IMR-90 (cell line): ENCODE results near the gene CPSF4L. TPM values are rescaled to one million over a fixed set of nuclear protein-coding genes. Genes with fewer than 3 reads are reported as not detected.

Experiments
- ATAC-seq: fragments of 200-7000 bp; cut with Tn5 transposase; 2 replicates; pipeline ENCODE4 v1.9.1; 2020; ENCODE audit warnings: low read depth, mild to moderate bottlenecking, moderate library complexity
- BruUV-seq: library from RNA; stranded (reverse); fragments of 400-500 nt; replicated peaks from 2 replicates; lab custom pipeline; 2021; lab: Mats Ljungman, UMichigan
- CTCF ChIA-PET: fragments of 300-600 bp; formaldehyde crosslinking; extraction: SDS; loops from one replicate; lab custom pipeline; 2021; ENCODE audit warnings: antibody characterized with exemption; lab: Yijun Ruan, JAX
- POLR2A ChIA-PET: fragments of 300-600 bp; sonication (Branson Sonifier 250); formaldehyde crosslinking; loops from one replicate; lab custom pipeline; 2022; ENCODE audit warnings: antibody characterized with exemption; ENCODE audit not compliant: unreplicated experiment; lab: Charles Lee
- DNase-seq: peaks from one replicate; pipeline ENCODE4 v3.0.0; 2013
- H2AFZ ChIP-seq: replicated peaks from 2 replicates; pipeline ENCODE3; 2013; ENCODE audit warnings: low read length, mild to moderate bottlenecking; ENCODE audit not compliant: poor library complexity
- H2AK5ac ChIP-seq: 2 replicates; pipeline ENCODE4 v1.6.1; 2013; ENCODE audit warnings: low read depth, low read length, inconsistent platforms
- H2AK9ac ChIP-seq: replicated peaks from 2 replicates; pipeline ENCODE3; 2013; ENCODE audit warnings: mild to moderate bottlenecking, low read depth, low read length, moderate library complexity; ENCODE audit not compliant: poor library complexity
- H2BK120ac ChIP-seq: 2 replicates; pipeline ENCODE4 v1.6.1; 2013; ENCODE audit warnings: low read depth, low read length, inconsistent platforms
- H2BK15ac ChIP-seq: 3 replicates; pipeline ENCODE4 v1.6.1; 2013; ENCODE audit warnings: low read depth, low read length, inconsistent platforms
- H2BK20ac ChIP-seq: 2 replicates; pipeline ENCODE4 v1.6.1; 2013; ENCODE audit warnings: low read depth, mild to moderate bottlenecking, inconsistent platforms, low read length, moderate library complexity
- H2BK5ac ChIP-seq: 2 replicates; pipeline ENCODE4 v1.6.1; 2013; ENCODE audit warnings: mild to moderate bottlenecking, low read depth, low read length, inconsistent platforms; ENCODE audit not compliant: poor library complexity, severe bottlenecking
- H3K14ac ChIP-seq: replicated peaks from 2 replicates; pipeline ENCODE4 v1.6.1; 2013; ENCODE audit warnings: low read depth, low read length, inconsistent platforms
- H3K18ac ChIP-seq: 2 replicates; pipeline ENCODE4 v1.6.1; 2013; ENCODE audit warnings: low read depth, low read length, control low read depth
- H3K23ac ChIP-seq: 2 replicates; pipeline ENCODE4 v1.6.1; 2013; ENCODE audit warnings: low read depth, low read length, inconsistent platforms
- H3K27ac ChIP-seq: 2 replicates; pipeline ENCODE4 v1.5.1; 2013; ENCODE audit warnings: mild to moderate bottlenecking, control low read depth, low read length; ENCODE audit not compliant: insufficient read depth
- H3K27me3 ChIP-seq: 2 replicates; pipeline ENCODE4 v1.6.1; 2013; ENCODE audit warnings: low read length; ENCODE audit not compliant: control insufficient read depth, insufficient read depth
- H3K36me3 ChIP-seq: 2 replicates; pipeline ENCODE4 v1.6.1; 2013; ENCODE audit warnings: low read length, mixed read lengths; ENCODE audit not compliant: control insufficient read depth, insufficient read depth
- H3K4ac ChIP-seq: 2 replicates; pipeline ENCODE4 v1.6.1; 2013; ENCODE audit warnings: low read depth, low read length, inconsistent platforms
- H3K4me1 ChIP-seq: 2 replicates; pipeline ENCODE4 v1.6.1; 2013; ENCODE audit warnings: low read length, mixed read lengths; ENCODE audit not compliant: control insufficient read depth, insufficient read depth
- H3K4me2 ChIP-seq: 2 replicates; pipeline ENCODE4 v1.6.1; 2013; ENCODE audit warnings: low read depth, mild to moderate bottlenecking, control low read depth, low read length, moderate library complexity
- H3K4me3 ChIP-seq: 2 replicates; pipeline ENCODE4 v1.5.1; 2013; ENCODE audit warnings: low read depth, mild to moderate bottlenecking, control low read depth, low read length, moderate library complexity; ENCODE audit not compliant: insufficient read depth
- H3K56ac ChIP-seq: 2 replicates; pipeline ENCODE4 v1.6.1; 2013; ENCODE audit warnings: low read length, inconsistent platforms; ENCODE audit not compliant: insufficient read depth; ENCODE audit errors: extremely low read depth
- H3K79me1 ChIP-seq, 2 experiments: 2 replicates each; pipeline ENCODE4 v1.6.1; 2013; ENCODE audit warnings: low read length in 2 of 2, inconsistent platforms in 1 of 2, low read depth in 1 of 2
- H3K9ac ChIP-seq: 2 replicates; pipeline ENCODE4 v1.6.1; 2013; ENCODE audit warnings: low read depth, low read length, control low read depth
- H3K9me1 ChIP-seq: 2 replicates; pipeline ENCODE4 v1.6.1; 2013; ENCODE audit warnings: low read length, inconsistent platforms; ENCODE audit not compliant: insufficient read depth
- H3K9me3 ChIP-seq: 2 replicates; pipeline ENCODE4 v1.6.1; 2013; ENCODE audit warnings: low read length; ENCODE audit not compliant: control insufficient read depth, insufficient read depth
- H4K20me1 ChIP-seq: 2 replicates; pipeline ENCODE4 v1.6.1; 2013; ENCODE audit warnings: low read length, inconsistent platforms; ENCODE audit not compliant: insufficient read depth
- H4K5ac ChIP-seq: 2 replicates; pipeline ENCODE4 v1.6.1; 2013; ENCODE audit warnings: mild to moderate bottlenecking, low read depth, low read length, control low read depth
- H4K8ac ChIP-seq, 2 experiments: 2 replicates each; pipeline ENCODE4 v1.6.1; 2013; ENCODE audit warnings: low read depth in 2 of 2, low read length in 2 of 2, control low read depth in 1 of 2, inconsistent platforms in 1 of 2
- H4K91ac ChIP-seq: 2 replicates; pipeline ENCODE4 v1.6.1; 2013; ENCODE audit warnings: low read depth, low read length, inconsistent platforms; ENCODE audit not compliant: insufficient read depth
- MXI1 ChIP-seq: IDR thresholded peaks from 2 replicates; pipeline ENCODE4 v1.6.1; 2012; ENCODE audit warnings: low read depth, mild to moderate bottlenecking, low read length, moderate library complexity, borderline replicate concordance
- WGBS, 2 experiments: methylation state at CpG; one replicate each; pipeline versions ENCODE4 v1.1.5 to v1.1.7; 2013; ENCODE audit warnings: missing lambda C conversion rate in 2 of 2; ENCODE audit not compliant: insufficient read length in 1 of 2; ENCODE audit errors: extremely low coverage in 2 of 2; 5-methylcytosine and 5-hydroxymethylcytosine counted together
- dilution Hi-C: fragments of 300-500 bp; cut with HindIII; formaldehyde crosslinking; loops from one replicate; pipeline ENCODE4 v1.14.3; 2018; ENCODE audit warnings: low sequenced_read_pairs; ENCODE audit not compliant: unreplicated experiment
- in situ Hi-C: fragments of 300-500 bp; cut with MboI; formaldehyde crosslinking; loops from 3 replicates; pipeline ENCODE4 v1.14.3; 2019; ENCODE audit warnings: low sequenced_read_pairs, inconsistent platforms, mixed read lengths
- intact Hi-C: fragments of 100-400 bp; cut with micrococcal nuclease; formaldehyde crosslinking; loops from 2 replicates; pipeline ENCODE4 v1.10.0; 2022
- polyA plus RNA-seq, 3 experiments: library from polyadenylated mRNA; depleted of rRNA; stranded (reverse); fragments of >200 nt; gene quantifications; 2 replicates each; pipeline ENCODE4 v1.2.3, GENCODE V29; 2012; ENCODE audit warnings: low replicate concordance in 1 of 3
- total RNA-seq: library from RNA; depleted of rRNA; stranded (reverse); fragments of >200 nt; gene quantifications from 2 replicates; pipeline ENCODE4 v1.2.3, GENCODE V29; 2012
- TF ChIP-seq, protein P1 (sequence below): fragments of 150-350 bp; IDR thresholded peaks from 2 replicates; pipeline ENCODE4 v1.6.1; 2016; ENCODE audit warnings: low read depth, mild to moderate bottlenecking, low read length, moderate library complexity, borderline replicate concordance

The CPSF4L gene
- total and polyA plus RNA-seq, 2 of the 4 experiments (the other 2 are of a cell fraction) = not detected

DNA sequence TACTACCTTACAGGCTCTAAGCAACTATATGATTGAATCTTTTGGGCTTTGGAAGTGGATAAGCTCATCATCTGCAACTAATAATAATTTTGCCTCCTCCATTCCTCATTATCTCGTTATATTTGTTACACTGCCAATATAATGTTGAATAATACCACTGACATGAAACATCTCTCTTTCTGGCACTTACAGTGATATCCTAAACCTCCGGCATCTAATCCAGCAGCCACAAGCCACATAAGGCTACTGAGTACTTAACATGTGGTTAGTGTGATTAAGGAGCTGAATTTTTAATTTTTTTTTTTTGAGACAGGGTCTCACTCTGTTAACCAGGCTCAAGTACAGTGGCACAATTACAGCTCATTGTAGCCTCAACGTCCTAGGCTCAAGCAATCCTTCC is 40.5 kb upstream of the CPSF4L start:
- H3K79me1 ChIP-seq = peaks cover 23 to 68% of the 10 kb centered on the region in 2 experiments
- H2BK20ac ChIP-seq = no peak overlapping the region
- no TSS peak for BruUV-seq
- H3K36me3 ChIP-seq = peaks cover 6% of the 10 kb centered on the region; the same call in 1 of the 2 replicates
- H2AK9ac ChIP-seq = no peak overlapping the region
- no peak overlapping the region for H4K5ac ChIP-seq
- intact Hi-C loops = no loop called here
- H3K9ac ChIP-seq = no peak overlapping the region
- in situ Hi-C loops = no loop called here
- H3K14ac ChIP-seq = no peak overlapping the region
- no peak overlapping the region for H3K18ac ChIP-seq
- H3K27me3 ChIP-seq = no peaks in the 10 kb centered on the region
- no peak overlapping the region for H3K4ac ChIP-seq
- H4K91ac ChIP-seq = no peak overlapping the region
- TF ChIP-seq, protein P1, sequence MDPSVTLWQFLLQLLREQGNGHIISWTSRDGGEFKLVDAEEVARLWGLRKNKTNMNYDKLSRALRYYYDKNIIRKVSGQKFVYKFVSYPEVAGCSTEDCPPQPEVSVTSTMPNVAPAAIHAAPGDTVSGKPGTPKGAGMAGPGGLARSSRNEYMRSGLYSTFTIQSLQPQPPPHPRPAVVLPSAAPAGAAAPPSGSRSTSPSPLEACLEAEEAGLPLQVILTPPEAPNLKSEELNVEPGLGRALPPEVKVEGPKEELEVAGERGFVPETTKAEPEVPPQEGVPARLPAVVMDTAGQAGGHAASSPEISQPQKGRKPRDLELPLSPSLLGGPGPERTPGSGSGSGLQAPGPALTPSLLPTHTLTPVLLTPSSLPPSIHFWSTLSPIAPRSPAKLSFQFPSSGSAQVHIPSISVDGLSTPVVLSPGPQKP = no peak
- TF ChIP-seq MXI1 = no peak
- ChIA-PET POLR2A (no interaction called here), CTCF (no interaction called here)
- H2AFZ ChIP-seq = no peak overlapping the region
- no peak overlapping the region for H3K4me2 ChIP-seq
- WGBS, 2 experiments = no CpG with 5 or more reads among the region's 3 CpGs
- no peak overlapping the region for H3K56ac ChIP-seq
- H3K4me1 ChIP-seq = peaks cover 38% of the 10 kb centered on the region
- dilution Hi-C loops = no loop called here
- no peak overlapping the region for H2BK5ac ChIP-seq
- peaks cover 37% of the 10 kb centered on the region for H4K20me1 ChIP-seq
- H3K9me1 ChIP-seq = peaks cover 18% of the 10 kb centered on the region
- ATAC-seq = no peak
- H4K8ac ChIP-seq = no peak overlapping the region
- H3K9me3 ChIP-seq = no peaks in the 10 kb centered on the region
- DNase-seq = no peak
- no peak overlapping the region for H3K27ac ChIP-seq
- no peak overlapping the region; the same call in 1 of the 2 replicates for H3K23ac ChIP-seq
- H2BK15ac ChIP-seq = no peak overlapping the region
- no peak overlapping the region for H2AK5ac ChIP-seq
- no peak overlapping the region for H3K4me3 ChIP-seq
- H2BK120ac ChIP-seq = no peak overlapping the region
